Sigmoid colon (tissue), 7 donors: Measurements from ENCODE around the gene COL5A1. TPM values are rescaled to one million over a fixed set of nuclear protein-coding genes. Genes with fewer than 3 reads are reported as not detected.

Source experiments
- DNase-seq: peaks from one replicate; pipeline ENCODE4 v3.0.0-alpha.2; 2019
- H3K27ac ChIP-seq, 4 donors: fragments of 200-600 bp; sonication (generic); one replicate each; pipeline ENCODE4 v1.5.1; 2016 to 2019; ENCODE audit warnings: mild to moderate bottlenecking in 1 of 4
- H3K27me3 ChIP-seq, 3 donors: fragments of 200-600 bp; sonication (generic); one replicate each; pipeline ENCODE4 v1.5.1; 2019; ENCODE audit warnings: mild to moderate bottlenecking in 1 of 3
- H3K36me3 ChIP-seq, 4 donors: fragments of 200-600 bp; sonication (generic); one replicate each; pipeline ENCODE4 v1.5.1; 2016 to 2019
- H3K4me1 ChIP-seq, 4 donors: fragments of 200-600 bp; sonication (generic); one replicate each; pipeline ENCODE4 v1.5.1; 2017 to 2019
- H3K4me3 ChIP-seq, 4 donors: fragments of 200-600 bp; sonication (generic); one replicate each; pipeline ENCODE4 v1.5.1; 2017 to 2019; ENCODE audit warnings: mild to moderate bottlenecking in 2 of 4, moderate library complexity in 1 of 4
- H3K9me3 ChIP-seq, 4 donors: fragments of 200-600 bp in 3 of 4; sonication (generic) in 3 of 4; one replicate each; pipeline versions ENCODE4 v1.5.1 to v1.6.1; 2013 to 2019
- EP300 ChIP-seq, 4 donors: sonication (generic); formaldehyde crosslinking; IDR thresholded peaks; one replicate each; pipeline ENCODE4 v1.6.1; 2017; ENCODE audit warnings: antibody characterized with exemption in 4 of 4
- POLR2A ChIP-seq, 2 donors: fragments of 450-650 bp; IDR thresholded peaks; one replicate each; pipeline ENCODE4 v1.6.1; 2016; ENCODE audit warnings: antibody characterized with exemption in 2 of 2, mild to moderate bottlenecking in 2 of 2, moderate library complexity in 2 of 2
- POLR2AphosphoS5 ChIP-seq, 4 donors: sonication (generic); formaldehyde crosslinking; IDR thresholded peaks; one replicate each; pipeline ENCODE4 v1.6.1; 2017; ENCODE audit warnings: antibody characterized with exemption in 4 of 4
- WGBS, 2 donors: extraction: QIAGEN DNeasy Blood & Tissue Kit; methylation state at CpG; one replicate each; pipeline ENCODE4 v1.1.7; 2013; 5-methylcytosine and 5-hydroxymethylcytosine counted together
- intact Hi-C: fragments of 100-400 bp; cut with DNase I; formaldehyde crosslinking; loops from one replicate; pipeline ENCODE4 v1.15.1; 2023
- polyA plus RNA-seq, 3 donors: library from polyadenylated mRNA; stranded (reverse); fragments of 200-250 nt; gene quantifications; one replicate each; pipeline ENCODE4 v1.2.3, GENCODE V29; 2013
- total RNA-seq, 4 donors: library from RNA; depleted of rRNA; stranded (reverse); fragments of >200 nt; gene quantifications; one replicate each; pipeline ENCODE4 v1.1.0, GENCODE V29; 2016
- TF ChIP-seq, protein P1 (sequence below), 4 experiments: fragments of 450-650 bp in 3 of 4; fragments of 200-600 bp in 1 of 4; IDR thresholded peaks; one replicate each; pipeline ENCODE4 v1.5.1; 2016 to 2019; ENCODE audit warnings: antibody characterized with exemption in 4 of 4, mild to moderate bottlenecking in 3 of 4, moderate library complexity in 2 of 4
- donor health status: healthy with polysubstance abuse.
- donor health status: Bipolar disorder and iron deficiency.
- donor health status: healthy.

The COL5A1 gene
- total and polyA plus RNA-seq, 7 donors: 4.2 to 168 (median 24.2) TPM

DNA sequence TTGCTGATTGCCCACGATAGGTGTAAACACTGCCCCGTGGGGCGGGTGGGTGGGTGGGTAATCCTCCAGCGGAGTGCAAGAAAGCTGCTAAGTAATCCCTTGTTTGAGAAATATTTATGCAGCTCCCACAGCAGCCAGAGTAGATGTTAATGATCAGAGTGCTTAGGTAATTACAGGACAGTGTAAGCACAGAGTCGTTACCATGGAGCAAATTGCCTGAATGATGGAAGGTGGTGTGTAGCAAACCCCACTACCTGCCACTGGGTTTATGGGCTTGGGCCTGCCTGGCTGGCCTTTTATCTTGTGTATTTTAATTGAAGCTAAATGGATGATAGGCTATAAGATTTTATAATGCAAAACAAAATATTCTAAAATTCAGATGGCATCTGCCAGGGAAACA lies 110.0 kb downstream of the COL5A1 start:
- DNase-seq: no peak
- H3K27ac ChIP-seq: no peak overlapping the region
- WGBS, 2 donors: 20 to 71% methylated on average over 5 of the region's 5 CpGs
- H3K9me3 ChIP-seq: no peaks in the 10 kb centered on the region
- peaks cover 31 to 92% (median 58%) of the 10 kb centered on the region in 4 donors for H3K36me3 ChIP-seq
- H3K4me3 ChIP-seq: no peak overlapping the region
- TF ChIP-seq POLR2A (IDR thresholded peaks at IDR 0.05): no peak
- TF ChIP-seq POLR2AphosphoS5 (IDR thresholded peaks at IDR 0.05): no peak
- no peak for TF ChIP-seq EP300 (IDR thresholded peaks at IDR 0.05)
- TF ChIP-seq, protein P1, sequence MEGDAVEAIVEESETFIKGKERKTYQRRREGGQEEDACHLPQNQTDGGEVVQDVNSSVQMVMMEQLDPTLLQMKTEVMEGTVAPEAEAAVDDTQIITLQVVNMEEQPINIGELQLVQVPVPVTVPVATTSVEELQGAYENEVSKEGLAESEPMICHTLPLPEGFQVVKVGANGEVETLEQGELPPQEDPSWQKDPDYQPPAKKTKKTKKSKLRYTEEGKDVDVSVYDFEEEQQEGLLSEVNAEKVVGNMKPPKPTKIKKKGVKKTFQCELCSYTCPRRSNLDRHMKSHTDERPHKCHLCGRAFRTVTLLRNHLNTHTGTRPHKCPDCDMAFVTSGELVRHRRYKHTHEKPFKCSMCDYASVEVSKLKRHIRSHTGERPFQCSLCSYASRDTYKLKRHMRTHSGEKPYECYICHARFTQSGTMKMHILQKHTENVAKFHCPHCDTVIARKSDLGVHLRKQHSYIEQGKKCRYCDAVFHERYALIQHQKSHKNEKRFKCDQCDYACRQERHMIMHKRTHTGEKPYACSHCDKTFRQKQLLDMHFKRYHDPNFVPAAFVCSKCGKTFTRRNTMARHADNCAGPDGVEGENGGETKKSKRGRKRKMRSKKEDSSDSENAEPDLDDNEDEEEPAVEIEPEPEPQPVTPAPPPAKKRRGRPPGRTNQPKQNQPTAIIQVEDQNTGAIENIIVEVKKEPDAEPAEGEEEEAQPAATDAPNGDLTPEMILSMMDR (IDR thresholded peaks at IDR 0.05): no peak
- no peaks in the 10 kb centered on the region for H3K4me1 ChIP-seq
- intact Hi-C loops: no loop called here
- no peaks in the 10 kb centered on the region for H3K27me3 ChIP-seq

DNA sequence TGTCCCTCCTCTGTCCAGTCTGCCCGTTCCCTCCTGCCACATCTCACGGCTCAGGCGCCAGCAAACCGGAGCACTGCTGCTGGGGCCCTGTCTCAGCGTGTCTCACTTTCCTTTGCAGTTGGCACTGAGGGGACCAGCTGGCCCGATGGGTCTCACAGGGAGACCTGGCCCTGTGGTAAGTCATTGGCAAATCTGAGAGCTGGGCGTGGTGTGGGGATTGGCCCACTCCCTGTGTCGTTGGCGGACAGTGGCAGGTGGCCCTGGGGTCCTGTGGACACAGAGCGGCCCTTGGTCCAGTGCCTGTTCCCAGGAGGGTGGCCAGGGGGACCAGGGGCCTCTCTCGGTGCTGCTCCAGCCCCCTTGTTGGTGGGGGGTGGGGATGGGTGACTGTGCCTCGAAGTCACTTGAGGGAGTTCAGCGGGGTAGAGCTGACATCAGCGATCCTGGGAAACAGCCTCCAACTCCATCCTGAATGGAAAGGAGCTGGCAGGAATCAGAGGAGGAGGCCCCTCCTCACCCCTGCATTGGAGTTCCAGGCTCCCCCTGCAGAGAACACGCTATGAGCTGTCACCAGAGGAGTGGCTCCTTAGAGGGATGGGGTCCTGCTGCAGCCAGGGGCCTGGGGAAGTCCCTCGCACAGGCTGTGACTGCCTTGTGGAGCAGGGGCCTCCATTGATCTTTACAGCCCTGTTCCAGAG lies 111.0 kb downstream of the COL5A1 start:
- Histone ChIP-seq H3K9me3 (no peaks in the 10 kb centered on the region), H3K4me1 (no peaks in the 10 kb centered on the region), H3K27me3 (no peaks in the 10 kb centered on the region), H3K4me3 (no peak overlapping the region), H3K27ac (no peak overlapping the region), H3K36me3 (peaks cover 30 to 92% (median 58%) of the 10 kb centered on the region in 4 donors)
- intact Hi-C loops: no loop called here
- WGBS, 2 donors: 76 to 83% methylated on average over 16 of the region's 16 CpGs
- TF ChIP-seq, protein P1 (IDR thresholded peaks at IDR 0.05): no peak
- TF ChIP-seq POLR2A (IDR thresholded peaks at IDR 0.05): no peak
- no peak for TF ChIP-seq POLR2AphosphoS5 (IDR thresholded peaks at IDR 0.05)
- no peak for TF ChIP-seq EP300 (IDR thresholded peaks at IDR 0.05)
- no peak for DNase-seq

DNA sequence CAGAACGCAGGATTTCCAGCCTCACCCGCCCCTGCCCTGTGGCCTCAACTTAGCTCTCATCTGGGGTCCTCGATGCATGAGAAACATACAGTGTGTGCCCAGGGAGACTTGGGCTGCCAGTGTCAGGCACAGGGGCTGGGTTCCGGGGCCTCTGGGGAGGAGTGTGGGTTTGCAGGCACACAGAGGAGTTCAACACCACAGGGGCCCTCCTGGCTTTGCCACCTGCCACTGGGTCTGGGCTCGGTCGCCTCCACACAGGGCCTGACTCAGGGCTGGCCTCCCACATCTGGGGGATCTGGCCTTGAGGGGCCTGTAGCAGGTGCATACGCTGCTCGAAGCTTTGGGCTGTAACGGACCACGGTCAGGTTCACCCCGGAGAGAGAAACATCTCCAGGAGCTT lies 111.6 kb downstream of the COL5A1 start:
- H3K4me1 ChIP-seq: no peaks in the 10 kb centered on the region
- no peak overlapping the region for H3K4me3 ChIP-seq
- no peak for DNase-seq
- intact Hi-C loops: no loop called here
- no peaks in the 10 kb centered on the region for H3K9me3 ChIP-seq
- H3K27ac ChIP-seq: no peak overlapping the region
- peaks cover 36 to 92% (median 56%) of the 10 kb centered on the region in 4 donors for H3K36me3 ChIP-seq
- TF ChIP-seq EP300 (IDR thresholded peaks at IDR 0.05) (no peak), POLR2AphosphoS5 (IDR thresholded peaks at IDR 0.05) (no peak), POLR2A (IDR thresholded peaks at IDR 0.05) (no peak)
- TF ChIP-seq, protein P1 (IDR thresholded peaks at IDR 0.05): no peak
- WGBS, 2 donors: 72 to 89% methylated on average over 11 of the region's 11 CpGs
- H3K27me3 ChIP-seq: no peaks in the 10 kb centered on the region

DNA sequence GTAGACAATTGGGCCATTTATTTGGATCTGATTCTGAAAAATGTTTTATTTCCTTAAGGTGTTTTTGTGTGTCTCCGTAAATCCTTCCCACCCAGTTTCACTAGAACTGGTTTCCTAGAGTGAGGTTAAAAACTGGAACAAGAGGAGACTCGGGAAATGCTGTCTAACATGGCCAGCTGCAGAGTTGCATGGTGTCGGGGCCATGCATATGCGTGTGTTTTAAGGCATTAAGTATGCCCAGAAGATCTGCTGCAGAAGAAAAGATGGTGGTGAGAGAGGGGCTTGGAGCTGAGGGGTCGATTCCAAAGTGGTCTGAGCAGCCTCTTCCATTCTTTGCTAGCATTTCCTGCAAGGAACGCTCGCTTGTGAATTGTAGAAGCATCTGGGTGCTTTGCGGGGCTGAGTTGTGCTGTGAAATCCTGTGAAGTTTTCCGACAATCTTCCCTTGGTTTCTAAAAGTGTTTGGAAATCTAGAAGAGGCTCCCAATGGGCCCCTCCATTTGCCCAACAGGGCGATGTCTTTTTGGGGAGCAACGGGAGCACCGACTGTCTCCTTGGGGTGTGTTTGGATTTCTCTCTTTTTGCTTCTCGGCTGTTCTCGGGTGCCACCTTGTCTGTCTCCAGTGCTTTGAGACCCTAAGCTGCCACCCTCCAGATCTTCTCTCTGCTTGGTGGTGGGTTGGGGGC lies 113.8 kb downstream of the COL5A1 start:
- peaks cover 32 to 100% (median 43%) of the 10 kb centered on the region in 4 donors for H3K36me3 ChIP-seq
- WGBS, 2 donors: 82 to 89% methylated on average over 14 of the region's 14 CpGs
- H3K9me3 ChIP-seq: no peaks in the 10 kb centered on the region
- H3K27me3 ChIP-seq: no peaks in the 10 kb centered on the region
- TF ChIP-seq POLR2AphosphoS5 (IDR thresholded peaks at IDR 0.05) (no peak), POLR2A (IDR thresholded peaks at IDR 0.05) (no peak)
- no peak for DNase-seq
- intact Hi-C loops: no loop called here
- no peak overlapping the region for H3K27ac ChIP-seq
- no peaks in the 10 kb centered on the region for H3K4me1 ChIP-seq
- H3K4me3 ChIP-seq: no peak overlapping the region

DNA sequence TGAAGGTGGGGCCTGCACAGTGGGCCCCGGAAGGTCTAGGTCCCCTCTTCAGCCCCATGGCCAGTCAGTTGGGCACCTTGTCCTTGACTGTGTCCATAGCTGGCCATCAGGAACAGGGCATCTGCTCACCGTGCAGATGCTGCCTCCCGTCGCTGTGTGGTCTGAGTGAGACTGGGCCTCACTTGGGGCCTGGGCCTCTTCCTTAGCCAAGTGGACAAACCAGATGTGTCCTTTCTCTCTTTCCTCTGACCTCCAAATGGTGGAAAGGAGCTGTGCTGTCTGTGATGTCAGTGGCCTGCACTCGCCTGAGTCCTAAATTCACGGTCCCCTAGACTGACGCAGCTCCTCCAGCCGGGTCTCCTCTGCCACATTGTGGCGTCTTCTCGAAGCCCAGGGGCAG lies 114.5 kb downstream of the COL5A1 start:
- no peaks in the 10 kb centered on the region for H3K4me1 ChIP-seq
- intact Hi-C loops: no loop called here
- no peak overlapping the region for H3K27ac ChIP-seq
- no peak overlapping the region for H3K4me3 ChIP-seq
- H3K36me3 ChIP-seq: peaks cover 32 to 100% (median 40%) of the 10 kb centered on the region in 4 donors
- DNase-seq: no peak
- no peaks in the 10 kb centered on the region for H3K27me3 ChIP-seq
- no peaks in the 10 kb centered on the region for H3K9me3 ChIP-seq
- TF ChIP-seq POLR2AphosphoS5 (IDR thresholded peaks at IDR 0.05) (no peak), POLR2A (IDR thresholded peaks at IDR 0.05) (no peak), EP300 (IDR thresholded peaks at IDR 0.05) (no peak)
- TF ChIP-seq, protein P1 (IDR thresholded peaks at IDR 0.05): no peak
- 89 to 91% methylated on average over 10 of the region's 10 CpGs for WGBS, 2 donors
